ENCODE data around the gene TSHZ2.

TSHZ2 gene

DNA sequence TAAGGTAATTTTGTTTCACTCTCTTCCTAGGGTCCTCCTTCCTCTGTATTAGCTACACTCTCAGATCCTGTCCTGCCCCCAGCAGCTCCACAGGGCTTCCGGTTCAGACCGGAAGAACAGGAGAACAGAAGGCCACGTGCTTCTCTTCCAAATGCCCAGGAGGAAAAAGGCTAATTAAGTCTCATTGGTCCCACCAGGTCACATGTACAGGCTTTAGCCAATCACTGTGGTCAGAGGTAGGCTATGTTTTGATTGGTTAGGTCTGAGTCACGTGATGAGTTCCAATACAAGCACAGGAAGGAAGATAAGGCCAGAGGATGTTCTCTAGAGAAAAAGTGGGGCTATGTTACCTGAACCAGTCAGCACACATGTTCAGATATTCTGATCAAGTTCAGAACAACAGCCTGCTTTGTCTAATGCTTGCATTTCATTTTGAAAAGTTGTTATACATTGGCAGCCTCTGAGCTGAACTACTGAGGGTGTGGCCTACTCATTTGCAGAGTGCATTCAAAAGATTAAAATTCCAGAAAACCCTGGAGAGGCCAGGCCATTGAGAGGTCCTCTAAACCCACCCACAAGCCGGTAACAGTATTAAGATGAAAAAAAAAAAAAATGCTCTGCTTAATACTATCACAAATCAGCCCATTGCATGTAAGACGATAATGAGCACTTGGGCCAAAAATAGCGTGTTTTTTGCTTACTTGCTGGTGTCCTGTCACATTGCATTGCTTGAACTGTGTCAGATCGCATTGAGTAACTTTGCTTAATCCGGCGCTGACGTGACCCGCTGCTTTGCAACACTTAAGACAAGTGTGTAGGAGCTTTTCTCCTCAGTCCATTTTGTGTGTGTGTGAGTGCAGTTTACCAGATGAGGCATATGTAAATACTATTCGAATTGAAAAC lies 170.3 kb downstream of the TSHZ2 start:
- DNase-seq = no peak

DNA sequence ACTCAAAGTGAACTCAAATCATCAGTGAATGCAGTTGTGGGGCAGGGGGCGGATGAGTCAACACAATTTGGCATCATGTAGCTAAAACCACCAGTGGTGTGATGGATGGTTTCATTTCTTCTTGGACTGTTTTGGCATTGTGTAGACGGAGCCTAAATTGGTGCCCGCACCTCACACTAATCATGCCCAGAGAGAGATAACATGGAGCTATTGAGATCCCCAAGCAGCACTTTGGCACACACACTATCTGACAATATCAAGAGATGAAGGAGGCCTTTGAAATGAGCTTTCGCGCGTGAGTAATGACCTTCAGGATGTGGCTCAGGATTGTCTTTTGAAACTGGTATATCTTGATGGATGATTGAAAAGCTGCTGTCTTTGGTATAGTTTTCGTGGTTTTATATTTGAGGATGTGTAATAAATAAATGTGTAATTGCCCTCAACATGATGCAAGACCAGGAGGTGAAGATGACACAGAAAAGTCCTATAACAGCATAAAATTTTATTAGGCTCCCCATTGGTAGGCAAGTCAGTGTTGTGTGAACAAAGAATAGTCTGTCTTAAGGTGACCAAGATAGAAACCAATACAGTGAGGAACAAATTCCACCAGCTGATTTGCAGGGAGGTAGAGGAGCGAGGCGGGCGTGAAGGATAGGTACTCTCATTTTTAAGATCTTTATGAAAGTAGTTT lies 174.2 kb downstream of the TSHZ2 start:
- DNase-seq = no peak

DNA sequence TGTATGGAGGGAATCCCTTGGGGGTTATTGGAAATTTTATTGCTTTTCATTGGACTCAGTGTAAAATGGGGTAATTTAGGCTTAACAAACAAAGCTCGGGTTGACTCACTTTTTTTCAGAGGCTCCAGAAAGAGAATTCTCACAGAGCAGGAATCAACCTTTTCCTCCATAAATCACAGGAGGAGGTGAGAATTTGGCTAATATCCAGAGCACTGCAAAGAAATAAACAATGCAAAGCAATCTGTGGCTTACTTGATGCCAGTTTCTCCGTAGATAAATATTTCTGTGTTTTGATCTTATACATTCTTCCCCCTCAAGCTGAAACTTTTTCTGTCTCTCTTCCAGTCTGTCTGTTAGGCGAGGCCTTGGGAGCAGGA lies 176.6 kb downstream of the TSHZ2 start:
- no peak for DNase-seq

DNA sequence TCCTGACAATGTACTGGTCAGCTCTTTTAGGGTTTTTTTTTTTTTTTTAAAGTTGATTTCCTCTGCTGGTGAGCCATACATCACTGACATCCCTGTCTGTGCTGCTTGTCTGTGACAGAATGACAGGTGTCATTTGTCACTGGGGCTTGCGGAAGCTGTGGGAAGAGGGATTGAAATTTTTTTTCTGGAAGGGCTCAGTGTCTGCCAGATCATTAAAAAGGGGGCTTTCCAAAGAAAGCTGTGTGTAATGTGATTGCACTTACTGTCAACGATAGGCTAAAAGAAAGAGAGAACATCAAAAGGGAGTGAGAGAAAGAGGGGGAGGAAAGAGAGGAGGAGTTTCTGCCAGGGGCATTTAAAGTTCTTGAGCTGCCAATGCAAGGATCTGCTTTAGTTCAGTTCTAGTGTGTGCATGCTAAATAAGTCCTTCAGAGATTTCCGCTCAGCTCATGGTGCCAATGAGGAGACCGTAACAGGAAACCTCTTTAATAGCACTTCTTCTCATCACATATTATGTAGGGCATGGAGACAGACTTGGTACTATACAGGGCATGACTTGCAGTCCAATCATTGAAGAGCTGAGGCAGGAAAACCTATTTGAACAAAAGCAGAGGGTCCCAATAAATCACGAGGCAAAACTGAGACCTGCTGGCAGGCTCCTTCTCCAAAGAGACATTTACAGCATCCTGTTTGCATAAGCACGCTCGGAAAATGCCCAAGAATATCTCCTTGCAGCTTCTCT lies 177.2 kb downstream of the TSHZ2 start:
- DNase-seq = no peak

DNA sequence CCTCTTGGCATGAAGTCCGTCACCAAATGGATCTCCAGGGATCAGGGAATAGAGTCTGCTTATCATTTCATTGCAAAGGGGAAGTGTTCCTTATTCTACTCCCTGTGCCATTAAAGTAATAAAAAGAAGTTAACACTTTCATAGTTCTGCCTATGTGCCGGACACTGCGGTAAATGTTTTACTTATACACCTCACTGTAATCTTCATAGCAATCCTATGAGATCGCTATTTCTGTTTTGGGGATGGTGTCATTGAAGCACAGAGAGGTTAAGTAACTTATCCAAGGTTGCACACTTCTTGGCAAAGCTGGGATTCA lies 177.7 kb downstream of the TSHZ2 start:
- no peak for DNase-seq

DNA sequence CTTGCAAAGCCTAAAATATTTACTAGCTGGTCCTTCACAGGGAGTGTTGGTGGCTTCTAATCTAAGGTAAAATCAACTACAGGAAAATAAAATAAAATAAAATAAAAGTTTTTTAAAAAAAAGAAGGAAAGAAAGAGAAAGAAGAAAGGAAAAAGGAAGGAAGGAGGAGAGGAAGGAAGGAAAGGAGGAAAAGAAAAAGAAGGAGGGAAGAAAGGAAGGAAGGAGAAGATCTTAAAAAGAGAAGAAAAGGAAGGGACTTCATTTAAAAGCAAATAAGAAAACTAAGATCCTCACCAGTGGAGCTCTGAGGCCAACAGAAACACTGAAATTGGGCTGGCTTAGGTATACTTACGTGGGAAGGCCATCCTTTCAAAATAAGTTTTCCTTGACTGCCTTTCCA lies 178.4 kb downstream of the TSHZ2 start:
- DNase-seq = no peak

DNA sequence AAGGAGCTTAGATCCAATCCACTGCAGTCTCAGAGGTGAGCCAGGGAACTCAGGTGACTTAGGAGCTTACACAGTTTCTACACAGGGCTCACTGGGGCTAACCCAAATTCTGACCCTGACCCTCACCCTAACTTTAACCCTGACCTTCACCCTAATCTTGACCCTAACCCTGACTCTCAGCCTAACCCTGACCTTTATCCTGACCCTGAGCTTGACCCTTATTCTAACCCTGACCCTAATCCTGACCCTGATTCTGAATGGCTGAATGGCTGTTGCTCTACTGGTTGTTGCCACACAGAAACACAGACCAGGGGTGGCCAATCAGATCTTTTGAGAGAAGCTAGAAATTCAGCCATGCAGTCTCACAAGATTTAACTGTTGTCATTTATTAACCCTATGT lies 180.1 kb downstream of the TSHZ2 start:
- no peak for DNase-seq

DNA sequence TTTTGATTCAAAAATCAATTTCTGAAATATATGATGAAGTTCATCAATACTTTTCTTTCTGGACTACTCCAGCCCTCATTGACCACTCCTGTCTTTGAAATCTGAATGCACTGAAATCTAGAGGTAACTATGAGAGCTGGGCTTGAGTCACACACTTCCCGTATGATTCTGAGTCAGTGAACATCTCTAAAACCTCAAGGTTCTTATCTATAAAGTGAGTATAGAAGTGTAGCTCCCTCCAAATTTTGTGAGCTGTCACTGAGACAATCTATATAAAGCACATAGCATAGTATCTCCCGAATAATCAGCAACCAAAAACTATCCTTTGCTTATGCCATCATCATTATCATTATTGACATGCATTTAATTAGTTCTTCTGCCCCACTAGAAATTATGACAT lies 182.4 kb downstream of the TSHZ2 start:
- no peak for DNase-seq

DNA sequence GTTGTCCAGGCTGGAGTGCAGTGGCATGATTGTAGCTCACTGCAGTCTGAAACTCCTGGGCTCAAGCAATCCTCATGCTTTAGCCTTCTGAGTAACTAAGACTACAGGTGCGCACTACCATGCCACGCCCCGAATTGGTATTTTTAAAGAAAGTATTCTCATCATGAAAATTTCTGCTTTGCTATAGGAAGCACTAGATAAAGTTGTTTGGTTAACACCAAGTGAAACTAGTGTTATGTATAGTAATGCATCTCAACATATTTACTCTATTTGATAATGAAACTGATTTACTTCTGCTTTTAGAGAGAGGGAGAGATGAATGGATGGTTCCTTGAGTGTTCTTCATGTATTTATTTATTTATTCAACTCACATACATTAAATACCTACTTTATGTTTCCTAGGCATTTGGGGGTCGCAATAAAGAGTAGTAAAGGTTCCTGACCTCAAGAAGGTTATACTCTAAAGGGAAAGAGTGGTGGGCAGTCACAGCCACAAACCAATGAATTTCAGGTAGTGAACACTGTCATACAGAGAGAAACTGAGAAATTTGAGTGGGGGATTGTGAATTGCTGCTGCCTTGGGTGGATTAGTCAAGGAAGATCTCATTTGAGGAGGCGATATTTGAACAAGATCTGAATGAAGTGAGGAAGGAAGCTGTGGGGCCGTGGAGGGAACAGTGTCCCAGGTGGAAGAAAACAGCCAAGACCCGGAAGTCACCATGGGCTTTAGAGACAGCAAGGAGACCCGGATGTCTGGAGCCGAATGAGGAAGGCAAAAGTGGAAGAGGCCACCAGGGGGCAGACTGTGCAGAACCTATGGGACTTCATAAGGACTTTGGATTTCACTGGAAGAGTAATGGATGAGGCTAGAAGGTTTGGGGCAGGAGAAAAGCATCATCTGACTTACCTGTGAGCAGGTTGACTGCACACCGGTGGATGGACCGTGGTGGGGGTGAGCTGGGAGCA lies 185.6 kb downstream of the TSHZ2 start:
- DNase-seq = peak; percentile 20

DNA sequence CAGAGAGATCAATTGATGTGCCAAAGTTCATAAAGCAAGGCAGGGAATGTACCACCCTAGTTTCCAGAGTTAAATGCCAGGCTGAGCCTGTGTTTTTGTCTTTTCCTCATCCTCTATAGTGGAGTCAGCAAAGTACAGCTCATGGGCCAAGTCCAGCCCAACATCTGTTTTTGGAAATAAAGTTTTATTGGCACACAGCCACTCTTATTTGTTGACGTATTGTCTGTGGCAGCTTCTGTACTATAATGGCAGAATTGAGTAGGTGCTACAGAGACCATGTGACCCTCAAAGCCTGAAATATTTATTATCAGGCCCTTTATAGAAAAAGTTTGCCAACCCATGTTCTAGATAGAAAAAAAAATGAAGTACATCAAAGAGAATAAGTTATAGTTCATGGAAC lies 187.0 kb downstream of the TSHZ2 start:
- no peak for DNase-seq

DNA sequence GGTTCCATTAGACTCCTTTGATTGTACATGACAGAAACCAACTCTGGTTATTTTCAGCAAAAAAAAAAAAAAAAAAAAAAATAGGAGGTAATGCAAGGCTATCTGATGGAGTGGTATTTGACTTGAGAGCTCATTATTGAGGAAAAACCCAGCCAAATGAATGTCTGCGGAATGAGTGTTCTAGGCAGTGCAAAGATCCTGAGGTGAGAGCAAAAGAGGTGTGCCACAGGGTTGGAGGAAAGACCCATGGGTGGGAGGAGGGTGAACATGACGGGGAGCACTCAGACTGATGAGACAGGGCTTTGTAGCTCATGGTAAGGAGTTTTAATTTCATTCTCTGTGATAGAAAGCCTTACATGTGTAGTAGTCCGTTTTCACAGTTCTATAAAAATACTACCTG lies 188.9 kb downstream of the TSHZ2 start:
- no peak for DNase-seq

DNA sequence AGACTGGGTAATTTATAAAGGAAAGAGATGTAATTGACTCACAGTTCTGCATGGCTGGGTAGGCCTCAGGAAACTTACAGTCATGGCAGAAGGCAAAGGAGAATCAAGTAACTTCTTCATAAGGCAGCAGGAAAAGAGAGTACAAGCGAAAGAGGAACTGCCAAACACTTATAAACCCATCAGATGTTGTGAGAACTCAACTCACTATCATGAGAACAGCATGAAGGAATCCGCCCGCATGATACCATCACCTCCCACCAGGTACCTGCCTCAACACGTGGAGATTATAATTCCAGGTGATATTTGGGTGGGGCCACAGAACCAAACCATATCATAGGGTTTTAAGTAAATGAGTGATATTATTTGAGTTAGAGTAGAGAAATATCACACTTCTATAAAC lies 189.3 kb downstream of the TSHZ2 start:
- no peak for DNase-seq

DNA sequence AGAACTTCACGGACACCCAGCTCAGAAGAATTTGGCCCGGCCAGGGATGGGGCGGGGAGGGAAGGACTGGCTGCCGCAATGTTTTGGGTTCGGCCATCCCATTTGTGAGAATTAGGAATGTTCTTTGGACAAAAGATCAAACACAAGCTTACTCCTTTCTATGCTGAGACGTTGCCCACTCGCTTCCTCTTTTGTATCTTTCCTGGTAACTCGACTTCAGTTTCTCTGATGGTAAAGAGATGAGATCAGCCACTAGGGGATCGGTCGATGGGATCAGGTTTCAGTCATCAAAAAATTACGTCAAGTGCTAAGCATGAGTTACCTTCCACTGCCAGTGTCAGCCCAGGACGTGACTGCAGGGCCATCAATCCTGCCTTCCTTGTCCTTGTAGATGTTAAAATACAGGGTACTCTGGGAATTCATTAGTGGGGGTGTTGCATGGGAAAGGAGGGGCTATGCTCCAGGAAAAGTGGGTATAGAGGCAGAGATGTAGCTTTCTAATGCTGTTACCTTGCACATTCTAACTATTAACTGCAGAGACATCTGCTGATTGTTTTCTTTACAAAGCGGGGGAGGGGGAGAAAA lies 190.2 kb downstream of the TSHZ2 start:
- DNase-seq = peak; percentile 77

DNA sequence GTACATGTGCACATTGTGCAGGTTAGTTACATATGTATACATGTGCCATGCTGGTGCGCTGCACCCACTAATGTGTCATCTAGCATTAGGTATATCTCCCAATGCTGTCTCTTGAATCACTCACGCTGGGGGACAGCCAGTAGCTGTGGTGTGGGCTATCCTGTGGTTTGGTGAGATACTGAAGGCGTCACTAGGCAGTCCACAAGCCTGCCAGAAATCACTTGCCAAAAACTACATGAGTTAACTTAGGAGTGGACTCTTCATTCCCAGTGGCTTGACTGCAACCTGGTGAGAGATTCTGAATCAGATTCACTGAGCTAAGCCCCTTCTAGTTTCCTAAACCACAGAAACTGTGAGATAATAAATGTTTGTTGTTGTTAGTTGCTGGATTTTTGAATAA lies 191.3 kb downstream of the TSHZ2 start:
- no peak for DNase-seq

DNA sequence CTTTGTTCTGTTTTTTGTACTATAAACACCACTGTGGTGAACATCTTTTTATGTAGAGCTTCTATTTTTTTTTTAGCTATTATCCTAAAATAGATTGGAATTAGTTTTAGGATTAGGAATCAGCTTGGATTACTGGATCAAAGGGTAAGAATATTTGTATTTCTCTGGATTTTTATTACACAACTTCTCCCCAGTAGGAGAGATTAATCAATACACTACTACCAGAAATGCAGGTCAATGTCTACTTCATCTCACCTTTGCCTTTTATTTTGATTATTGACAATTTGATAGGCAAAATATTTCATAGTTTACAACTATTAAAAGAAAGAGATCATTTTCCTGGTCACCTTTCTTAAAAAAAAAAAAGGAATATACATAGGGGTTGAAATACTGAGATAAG lies 191.9 kb downstream of the TSHZ2 start:
- no peak for DNase-seq

DNA sequence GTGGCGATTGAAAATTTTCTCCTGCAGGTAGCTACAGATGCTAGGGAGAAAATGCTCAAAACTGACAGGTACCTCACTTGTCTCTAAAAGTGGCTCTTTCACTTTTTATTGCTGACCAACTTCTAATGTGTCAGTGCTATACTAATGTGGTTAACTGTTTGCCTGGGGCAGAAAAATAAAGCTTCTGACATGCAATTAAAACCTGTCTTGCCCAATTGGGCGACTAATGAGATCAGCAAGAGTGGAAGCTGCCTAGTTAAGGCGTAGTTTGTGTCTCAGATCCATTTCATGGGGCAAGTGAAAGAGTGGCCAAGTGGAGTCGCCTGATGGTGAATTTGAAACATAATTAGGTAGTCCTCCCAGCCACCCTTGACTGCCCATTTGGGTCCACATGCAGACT lies 193.3 kb downstream of the TSHZ2 start:
- no peak for DNase-seq

DNA sequence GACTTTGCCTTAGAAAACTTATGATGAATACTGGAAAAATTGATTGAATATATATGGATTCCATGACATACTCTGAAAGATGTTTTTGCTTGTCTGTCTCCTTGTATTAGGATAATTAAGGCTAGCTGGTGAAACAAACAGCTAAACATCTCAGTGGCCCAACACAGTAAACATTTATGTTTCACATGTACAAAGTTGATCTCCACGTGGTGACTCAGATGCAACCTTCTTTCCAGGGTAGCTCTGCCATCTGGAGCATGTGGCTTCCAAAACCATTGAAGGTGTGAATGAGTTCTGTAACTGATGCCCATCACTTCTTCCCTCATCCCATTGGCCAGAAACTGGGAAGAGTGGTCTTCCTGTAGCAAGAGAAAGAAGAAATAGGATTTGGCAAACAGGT lies 196.3 kb downstream of the TSHZ2 start:
- DNase-seq = no peak

DNA sequence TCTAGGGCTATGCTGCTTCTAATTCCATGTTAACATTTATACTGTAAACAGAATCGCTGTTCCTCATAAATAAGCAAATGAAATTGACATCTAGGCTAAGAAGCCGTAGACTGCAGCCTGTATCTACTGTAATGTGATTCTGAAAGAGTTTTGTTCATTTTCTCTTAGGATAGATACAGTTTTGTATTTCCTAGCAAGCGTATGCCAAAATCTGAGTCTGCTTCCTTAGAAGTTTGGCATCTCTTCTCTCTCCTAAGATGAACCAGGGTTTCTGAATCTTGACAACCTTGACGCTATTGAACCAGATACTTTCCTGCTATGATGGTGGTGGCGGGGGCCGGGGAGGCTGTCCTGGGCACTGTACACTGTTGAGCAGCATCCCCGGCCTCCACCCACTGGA lies 198.0 kb downstream of the TSHZ2 start:
- DNase-seq = no peak

DNA sequence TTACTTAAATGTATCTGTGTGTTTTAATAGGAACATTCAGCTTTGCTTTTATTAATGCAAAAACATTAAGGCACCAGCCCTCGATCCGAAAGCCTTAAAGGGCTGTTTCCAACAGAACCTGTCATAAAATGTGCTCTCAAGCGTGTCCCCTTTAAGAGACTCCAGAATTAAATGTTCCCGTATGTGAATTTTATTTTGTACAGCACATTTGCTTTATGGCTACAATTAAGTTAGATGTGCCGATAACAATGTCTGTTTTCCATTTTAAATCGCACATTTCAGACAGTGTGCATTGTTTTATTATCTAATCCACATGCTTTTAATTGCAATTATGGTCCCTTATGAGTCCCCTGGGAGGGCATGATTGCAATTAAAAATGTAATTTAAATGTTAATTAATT lies 198.9 kb downstream of the TSHZ2 start:
- DNase-seq = no peak

DNA sequence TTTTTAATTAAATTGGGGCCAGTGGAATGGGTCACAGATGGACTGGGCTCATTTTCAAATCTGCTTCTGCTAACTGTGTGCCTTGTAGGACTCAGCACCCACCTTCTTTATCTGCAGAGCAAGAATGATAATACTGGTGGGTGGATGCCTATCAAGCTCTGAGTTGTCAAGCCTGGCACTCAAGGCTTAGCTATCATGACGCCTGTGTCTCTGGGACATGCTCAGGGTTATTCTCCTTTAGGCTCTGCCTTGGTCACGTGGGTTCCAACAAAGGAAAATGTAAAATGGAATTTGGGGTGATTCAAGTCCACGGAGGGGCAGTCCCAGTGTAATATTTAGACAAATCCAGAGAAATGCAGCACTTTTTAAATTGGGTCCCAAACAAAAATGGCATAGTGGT lies 202.3 kb downstream of the TSHZ2 start:
- DNase-seq = no peak

DNA sequence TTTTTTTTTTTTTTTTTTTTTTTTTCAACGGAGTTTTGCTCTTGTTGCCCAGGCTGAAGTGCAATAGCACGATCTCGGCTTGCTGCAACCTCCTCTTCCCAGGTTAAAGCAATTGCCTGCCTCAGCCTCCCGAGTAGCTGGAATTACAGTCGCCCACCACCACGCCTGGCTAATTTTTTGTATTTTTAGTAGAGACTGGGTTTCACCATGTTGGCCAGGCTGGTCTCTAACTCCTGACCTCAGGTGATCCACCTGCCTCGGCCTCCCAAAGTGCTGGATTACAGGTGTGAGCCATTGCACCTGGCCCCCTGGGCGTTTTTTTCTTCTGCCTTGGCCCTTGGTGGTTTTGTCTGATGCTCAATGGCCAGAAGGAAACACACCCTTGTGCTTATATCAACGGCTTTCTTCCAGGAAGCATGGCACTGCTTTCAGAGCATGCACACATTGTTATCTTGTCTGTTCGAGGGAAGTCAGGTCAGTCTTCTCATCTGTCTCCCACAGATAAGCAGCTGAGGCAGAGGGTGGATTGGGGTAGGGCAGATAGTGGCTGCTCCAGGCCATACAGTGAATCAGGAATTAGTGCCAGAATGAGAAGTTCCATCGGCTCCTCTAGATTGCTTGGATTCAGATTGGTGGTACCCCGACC lies 203.1 kb downstream of the TSHZ2 start:
- DNase-seq = no peak

DNA sequence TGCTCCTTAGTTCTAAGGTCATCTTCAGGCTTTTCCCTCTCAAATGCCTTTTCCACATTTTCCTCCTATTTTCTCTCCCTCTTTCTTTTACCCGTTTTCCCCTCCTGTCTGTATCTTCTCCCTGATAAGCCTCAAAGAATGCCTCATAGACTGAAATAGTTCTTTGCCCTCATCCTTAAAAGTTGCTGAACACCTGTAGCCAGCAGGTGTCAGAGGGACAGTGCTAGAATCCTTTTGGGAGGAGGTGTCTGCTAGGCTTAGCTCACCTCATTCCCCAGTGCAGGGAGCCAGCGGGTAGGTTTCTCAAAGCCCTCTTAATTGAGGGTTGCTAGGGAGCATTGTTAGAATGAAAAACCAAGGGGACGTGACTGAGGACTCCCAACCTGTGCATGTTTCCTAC lies 204.0 kb downstream of the TSHZ2 start:
- DNase-seq = peak; percentile 61
